CD4-positive, CD25-positive, alpha-beta regulatory T cell (primary cell): ENCODE data around the gene SLC19A1. TPM values are rescaled to one million over a fixed set of nuclear protein-coding genes. Genes with fewer than 3 reads are reported as not detected.
A peak's percentile ranks its signal among the peaks of the same experiment; 100 is the strongest.

ENCODE experiments used
- ATAC-seq, 2 donors: fragments of 150-1000 bp; cut with Tn5 transposase; one replicate each; pipeline ENCODE4 v1.10.0; 2021; ENCODE audit warnings: low read depth in 2 of 2, moderate number of reproducible peaks in 2 of 2, moderate library complexity in 1 of 2
- DNase-seq, 3 donors: peaks; one replicate each; pipeline versions ENCODE4 v3.0.0 to v3.0.0-alpha.2; 2012 to 2022; ENCODE audit warnings: mixed read lengths in 1 of 3
- H3K27ac ChIP-seq: one replicate; pipeline ENCODE4 v1.7.0; 2013; ENCODE audit warnings: mild to moderate bottlenecking, low read length; ENCODE audit not compliant: insufficient read depth, poor library complexity, severe bottlenecking
- H3K27me3 ChIP-seq: one replicate; pipeline ENCODE4 v1.7.0; 2013; ENCODE audit warnings: low read length; ENCODE audit not compliant: control insufficient read depth, insufficient read depth
- H3K36me3 ChIP-seq: one replicate; pipeline ENCODE4 v1.7.0; 2013; ENCODE audit warnings: mild to moderate bottlenecking, low read length, moderate library complexity; ENCODE audit not compliant: control insufficient read depth, insufficient read depth
- H3K4me1 ChIP-seq: 2 replicates; pipeline ENCODE4 v1.7.0; 2013; ENCODE audit warnings: mild to moderate bottlenecking, low read length; ENCODE audit not compliant: insufficient read depth, control insufficient read depth, poor library complexity, severe bottlenecking
- H3K4me3 ChIP-seq: one replicate; pipeline ENCODE4 v1.7.0; 2013; ENCODE audit warnings: low read depth, mild to moderate bottlenecking, low read length, moderate library complexity
- H3K9me3 ChIP-seq, 2 experiments: 1 replicate in 1 of 2; 2 replicates in 1 of 2; pipeline ENCODE4 v1.7.0; 2013; ENCODE audit warnings: low read length in 2 of 2, mild to moderate bottlenecking in 1 of 2, moderate library complexity in 1 of 2; ENCODE audit not compliant: control insufficient read depth in 2 of 2
- H3K27ac Mint-ChIP-seq, 3 donors: one replicate each; pipeline ENCODE4 v1.8.0; 2020 to 2022; ENCODE audit warnings: mild to moderate bottlenecking in 3 of 3, mixed read lengths in 3 of 3, moderate library complexity in 2 of 3
- H3K27me3 Mint-ChIP-seq: one replicate; pipeline ENCODE4 v1.8.0; 2022; ENCODE audit warnings: mild to moderate bottlenecking, mixed read lengths
- H3K36me3 Mint-ChIP-seq: one replicate; pipeline ENCODE4 v1.8.0; 2020; ENCODE audit warnings: mixed read lengths
- H3K4me1 Mint-ChIP-seq, 4 donors: one replicate each; pipeline ENCODE4 v1.8.0; 2020 to 2022; ENCODE audit warnings: mixed read lengths in 4 of 4, mild to moderate bottlenecking in 1 of 4
- H3K4me3 Mint-ChIP-seq, 4 donors: one replicate each; pipeline ENCODE4 v1.8.0; 2020 to 2022; ENCODE audit warnings: mild to moderate bottlenecking in 4 of 4, mixed read lengths in 4 of 4, moderate library complexity in 3 of 4
- H3K9me3 Mint-ChIP-seq, 7 donors: one replicate each; pipeline ENCODE4 v1.8.0; 2020 to 2022; ENCODE audit warnings: mixed read lengths in 7 of 7, mild to moderate bottlenecking in 3 of 7, moderate library complexity in 2 of 7
- polyA plus RNA-seq, 4 donors: library from polyadenylated mRNA; unstranded; fragments of 300-500 nt; fragmentation: Illumina TruSeq; gene quantifications; one replicate each; pipeline ENCODE4 v1.2.3, GENCODE V29; 2021
- total RNA-seq: library from RNA; stranded (reverse); gene quantifications from one replicate; pipeline ENCODE4 v1.2.3, GENCODE V29; 2022

The SLC19A1 gene
- total and polyA plus RNA-seq, 5 donors from 2014 or later: 4.7 to 10.8 (median 5.3) TPM

DNA sequence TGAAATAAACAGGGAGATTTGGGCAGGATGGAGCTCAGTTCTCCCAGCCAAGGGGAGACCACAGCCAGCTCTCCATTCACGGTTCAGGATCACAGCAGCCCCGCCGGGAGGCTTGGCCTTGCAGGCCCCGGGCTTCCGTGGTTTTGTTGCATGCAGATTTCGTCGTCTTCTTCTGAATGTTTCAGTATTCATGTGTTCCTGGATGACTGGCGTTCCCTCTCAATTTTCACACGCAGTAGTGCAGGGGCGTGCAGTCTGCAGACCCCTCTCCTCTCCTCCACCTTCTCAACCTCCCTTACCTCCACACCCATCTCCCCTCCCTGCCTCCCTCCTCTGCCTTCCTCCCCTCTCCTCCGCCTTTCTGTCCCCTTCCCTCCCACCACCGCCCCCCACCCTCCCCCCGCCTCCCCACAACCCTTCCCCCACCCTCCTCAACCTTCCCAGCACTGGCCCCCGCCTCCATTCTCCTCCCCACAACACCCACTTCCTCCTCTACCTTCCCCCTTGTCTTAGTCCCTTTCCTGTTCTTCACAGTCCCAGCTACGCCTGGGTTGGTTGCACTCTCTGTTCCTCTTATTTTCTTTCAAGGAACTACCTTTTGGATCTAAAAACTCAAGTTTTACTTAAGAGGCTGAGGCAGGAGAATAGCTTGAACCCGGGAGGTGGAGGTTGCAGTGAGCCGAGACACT is 8.4 kb upstream of the SLC19A1 start:
- H3K4me3 ChIP-seq: peak overlapping the region; percentile 46
- Mint-ChIP-seq H3K4me3 (peak overlapping the region; percentile 44 to 86 (median 70)), H3K27me3 (no peaks in the 10 kb centered on the region), H3K4me1 (peaks cover 8 to 43% (median 26%) of the 10 kb centered on the region in 4 donors), H3K27ac (peak overlapping the region; percentile 76 to 89 (median 82)), H3K9me3 (no peaks in the 10 kb centered on the region), H3K36me3 (no peaks in the 10 kb centered on the region)
- H3K9me3 ChIP-seq: no peaks in the 10 kb centered on the region
- no peaks in the 10 kb centered on the region for H3K27me3 ChIP-seq
- DNase-seq (peak in 1 of 3 donors; percentile 45), ATAC-seq (peak; percentile 12 to 18)
- peak overlapping the region; percentile 60 for H3K27ac ChIP-seq
- peaks cover 41% of the 10 kb centered on the region for H3K4me1 ChIP-seq
- no peaks in the 10 kb centered on the region for H3K36me3 ChIP-seq

GRCh38 chr21:45549626-45550463 is 7.6 kb upstream of the SLC19A1 start:
- Histone ChIP-seq H3K27ac (peak overlapping the region; percentile 47), H3K9me3 (no peaks in the 10 kb centered on the region), H3K36me3 (no peaks in the 10 kb centered on the region), H3K4me1 (peaks cover 38% of the 10 kb centered on the region), H3K27me3 (no peaks in the 10 kb centered on the region), H3K4me3 (peak overlapping the region; percentile 38)
- DNase-seq (no peak), ATAC-seq (no peak)
- Mint-ChIP-seq H3K27me3 (no peaks in the 10 kb centered on the region), H3K36me3 (no peaks in the 10 kb centered on the region), H3K27ac (peak overlapping the region in 2 of 3 donors; percentile 48 to 87), H3K9me3 (no peaks in the 10 kb centered on the region), H3K4me1 (peaks cover 8 to 42% (median 26%) of the 10 kb centered on the region in 4 donors), H3K4me3 (peak overlapping the region in 2 of 4 donors; percentile 68 to 86)

GRCh38 chr21:45548711-45549491 is 6.7 kb upstream of the SLC19A1 start:
- H3K27me3 ChIP-seq: no peaks in the 10 kb centered on the region
- no peaks in the 10 kb centered on the region for H3K36me3 ChIP-seq
- no peak overlapping the region for H3K27ac ChIP-seq
- H3K27me3 Mint-ChIP-seq: no peaks in the 10 kb centered on the region
- H3K4me1 Mint-ChIP-seq: peaks cover 5 to 36% (median 24%) of the 10 kb centered on the region in 4 donors
- no peaks in the 10 kb centered on the region for H3K36me3 Mint-ChIP-seq
- ATAC-seq: no peak
- H3K4me3 ChIP-seq: no peak overlapping the region
- no peaks in the 10 kb centered on the region for H3K9me3 Mint-ChIP-seq
- no peaks in the 10 kb centered on the region for H3K9me3 ChIP-seq
- H3K27ac Mint-ChIP-seq: peak overlapping the region in 2 of 3 donors; percentile 48 to 87
- no peak for DNase-seq
- H3K4me3 Mint-ChIP-seq: peak overlapping the region; percentile 33 to 80 (median 61)
- peaks cover 33% of the 10 kb centered on the region for H3K4me1 ChIP-seq

DNA sequence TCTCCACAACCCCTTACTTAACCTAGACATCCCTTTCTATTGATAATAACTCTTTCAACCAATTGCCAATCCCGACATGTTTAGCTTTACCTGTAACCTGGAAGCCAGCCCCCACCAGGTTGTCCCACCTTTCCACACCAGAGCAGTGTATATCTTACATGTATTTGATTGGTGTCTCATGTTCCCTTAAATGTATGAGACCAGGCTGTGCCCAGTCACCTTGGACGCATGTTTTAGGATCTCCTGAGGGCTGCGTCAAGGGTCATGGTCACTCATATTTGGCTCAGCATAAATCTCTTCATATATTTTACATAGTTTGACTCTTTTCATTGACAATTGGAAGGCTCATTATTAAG is 5.3 kb upstream of the SLC19A1 start:
- H3K9me3 ChIP-seq: no peaks in the 10 kb centered on the region
- H3K4me1 Mint-ChIP-seq: peaks cover 5 to 36% (median 23%) of the 10 kb centered on the region in 4 donors
- peaks cover 35% of the 10 kb centered on the region for H3K4me1 ChIP-seq
- no peaks in the 10 kb centered on the region for H3K36me3 ChIP-seq
- H3K27me3 Mint-ChIP-seq: no peaks in the 10 kb centered on the region
- H3K4me3 Mint-ChIP-seq: peak overlapping the region in 2 of 4 donors; percentile 20 to 26
- peak overlapping the region in 2 of 3 donors; percentile 17 to 21 for H3K27ac Mint-ChIP-seq
- H3K27me3 ChIP-seq: no peaks in the 10 kb centered on the region
- DNase-seq: no peak
- H3K4me3 ChIP-seq: no peak overlapping the region
- H3K9me3 Mint-ChIP-seq: no peaks in the 10 kb centered on the region
- ATAC-seq: no peak
- H3K36me3 Mint-ChIP-seq: no peaks in the 10 kb centered on the region
- H3K27ac ChIP-seq: no peak overlapping the region

GRCh38 chr21:45546636-45547544 is 4.7 kb upstream of the SLC19A1 start:
- ATAC-seq (no peak), DNase-seq (no peak)
- H3K9me3 Mint-ChIP-seq: no peaks in the 10 kb centered on the region
- H3K27me3 Mint-ChIP-seq: no peaks in the 10 kb centered on the region
- Histone ChIP-seq H3K9me3 (no peaks in the 10 kb centered on the region), H3K27me3 (no peaks in the 10 kb centered on the region), H3K27ac (no peak overlapping the region), H3K4me1 (peaks cover 31% of the 10 kb centered on the region), H3K36me3 (no peaks in the 10 kb centered on the region), H3K4me3 (no peak overlapping the region)
- H3K36me3 Mint-ChIP-seq: no peaks in the 10 kb centered on the region
- peak overlapping the region in 1 of 3 donors; percentile 52 for H3K27ac Mint-ChIP-seq
- peak overlapping the region in 2 of 4 donors; percentile 53 to 59 for H3K4me3 Mint-ChIP-seq
- peaks cover 5 to 35% (median 22%) of the 10 kb centered on the region in 4 donors for H3K4me1 Mint-ChIP-seq

DNA sequence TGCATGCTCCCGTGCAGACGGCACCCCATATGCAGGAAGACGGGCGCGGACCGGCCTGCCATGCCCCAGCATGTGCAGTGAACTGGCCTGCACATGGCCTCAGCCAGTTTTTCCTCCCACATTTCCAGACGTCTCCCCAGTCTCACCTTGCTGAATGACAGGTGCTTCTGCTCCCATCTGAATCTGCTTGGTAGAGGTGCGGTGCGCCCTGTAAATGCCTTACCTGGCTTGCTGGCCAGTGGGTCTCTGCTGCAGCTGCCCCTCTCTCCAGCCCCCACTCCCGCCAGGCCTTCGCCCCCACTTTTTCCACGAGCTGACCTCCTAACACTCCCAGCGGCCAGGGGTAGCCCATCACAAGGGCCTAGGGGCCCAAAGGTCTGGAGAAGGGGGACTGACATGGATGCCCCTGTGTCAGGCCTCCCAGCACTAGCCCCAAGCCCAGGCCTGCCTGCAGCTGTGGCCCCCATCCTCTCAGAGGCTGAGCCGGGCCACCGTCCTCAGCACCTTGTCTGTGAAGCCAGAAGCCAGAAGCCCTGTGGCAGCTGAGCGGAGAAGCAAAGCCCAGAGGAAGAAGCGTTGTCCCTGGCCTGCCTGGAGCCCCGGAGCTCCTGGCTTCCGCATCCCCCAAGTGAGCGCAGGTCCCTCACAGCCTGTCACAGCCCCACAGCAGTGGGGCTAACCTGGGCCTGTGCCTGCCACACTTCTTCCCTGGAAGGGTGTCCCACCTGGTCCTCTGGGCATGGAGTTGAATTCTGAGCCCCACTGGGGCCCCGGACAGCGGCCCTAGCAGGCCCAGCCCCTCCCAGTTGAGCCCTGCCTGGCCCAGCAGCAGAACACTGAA is 3.7 kb upstream of the SLC19A1 start:
- peak overlapping the region in 1 of 4 donors; percentile 53 for H3K4me3 Mint-ChIP-seq
- no peaks in the 10 kb centered on the region for H3K36me3 Mint-ChIP-seq
- ATAC-seq: no peak
- Histone ChIP-seq H3K4me3 (no peak overlapping the region), H3K27ac (no peak overlapping the region), H3K36me3 (no peaks in the 10 kb centered on the region), H3K9me3 (no peaks in the 10 kb centered on the region), H3K4me1 (peaks cover 29% of the 10 kb centered on the region), H3K27me3 (no peaks in the 10 kb centered on the region)
- H3K9me3 Mint-ChIP-seq: no peaks in the 10 kb centered on the region
- H3K4me1 Mint-ChIP-seq: peaks cover 2 to 29% (median 17%) of the 10 kb centered on the region in 4 donors
- no peak overlapping the region for H3K27ac Mint-ChIP-seq
- no peaks in the 10 kb centered on the region for H3K27me3 Mint-ChIP-seq
- DNase-seq: no peak
